Lung (tissue), 12 donors: Measurements from ENCODE around the gene PERP. TPM values are rescaled to one million over a fixed set of nuclear protein-coding genes. Genes with fewer than 3 reads are reported as not detected.

Experiments
- ATAC-seq: fragments of 200-7000 bp; cut with Tn5 transposase; one replicate; pipeline ENCODE4 v1.9.1; 2020; ENCODE audit warnings: moderate number of reproducible peaks; ENCODE audit not compliant: insufficient read depth, low FRiP score
- DNase-seq, 3 donors: peaks; one replicate each; pipeline ENCODE4 v3.0.0-alpha.2; 2013 to 2017
- H3K27ac ChIP-seq, 2 donors: one replicate each; pipeline ENCODE4 v1.5.1; 2013; ENCODE audit warnings: mild to moderate bottlenecking in 2 of 2, moderate library complexity in 2 of 2, control low read depth in 1 of 2, inconsistent platforms in 1 of 2, low read depth in 1 of 2, low read length in 1 of 2
- H3K27me3 ChIP-seq, 3 donors: one replicate each; pipeline ENCODE4 v1.5.1; 2013; ENCODE audit warnings: low read length in 2 of 3; ENCODE audit not compliant: control insufficient read depth in 3 of 3, insufficient read depth in 3 of 3
- H3K36me3 ChIP-seq, 4 donors: one replicate each; pipeline ENCODE4 v1.5.1; 2013; ENCODE audit warnings: low read length in 4 of 4, mild to moderate bottlenecking in 1 of 4, moderate library complexity in 1 of 4; ENCODE audit not compliant: control insufficient read depth in 4 of 4, insufficient read depth in 4 of 4
- H3K4me1 ChIP-seq, 5 donors: one replicate each; pipeline ENCODE4 v1.5.1; 2013; ENCODE audit warnings: low read length in 5 of 5, mild to moderate bottlenecking in 2 of 5, moderate library complexity in 1 of 5; ENCODE audit not compliant: control insufficient read depth in 5 of 5, insufficient read depth in 5 of 5
- H3K4me3 ChIP-seq: one replicate; pipeline ENCODE4 v1.5.1; 2013; ENCODE audit warnings: mild to moderate bottlenecking, control low read depth, moderate library complexity
- H3K9ac ChIP-seq, 2 donors: one replicate each; pipeline ENCODE4 v1.5.1; 2013; ENCODE audit warnings: low read length in 2 of 2, control low read depth in 1 of 2; ENCODE audit not compliant: insufficient read depth in 1 of 2
- H3K9me3 ChIP-seq, 4 donors: one replicate each; pipeline ENCODE4 v1.5.1; 2013; ENCODE audit warnings: low read length in 3 of 4, mild to moderate bottlenecking in 1 of 4, moderate library complexity in 1 of 4; ENCODE audit not compliant: control insufficient read depth in 4 of 4, insufficient read depth in 3 of 4
- CTCF ChIP-seq: IDR thresholded peaks from 2 replicates; pipeline ENCODE4 v1.5.1; 2012; ENCODE audit warnings: mild to moderate bottlenecking; ENCODE audit errors: control extremely low read depth, extremely low read depth
- WGBS, 2 donors: extraction: QIAGEN DNeasy Blood & Tissue Kit; methylation state at CpG; one replicate each; pipeline ENCODE4 v1.1.7; 2013; 5-methylcytosine and 5-hydroxymethylcytosine counted together
- polyA plus RNA-seq, 2 donors: library from polyadenylated mRNA; stranded (reverse); fragments of 200-250 nt; gene quantifications; one replicate each; pipeline ENCODE4 v1.2.1, GENCODE V29; 2013
- total RNA-seq, 2 donors: library from RNA; depleted of rRNA in 1 of 2; stranded (reverse); fragments of >200 nt in 1 of 2; gene quantifications; one replicate each; pipeline ENCODE4 v1.2.1, GENCODE V29; 2014 to 2021
- donor health status: control.
- donor health status: control.
- donor health status: Bipolar disorder and iron deficiency.
- donor health status: healthy.
- donor health status: DM: yes; HTN: yes; CAD: no.

Gene PERP
- total and polyA plus RNA-seq, 4 donors, result 22.4 to 32.6 (median 27.5) TPM

GRCh38 chr6:138088326-138088762, 18.9 kb downstream of the PERP start:
- H3K4me1 ChIP-seq, result no peaks in the 10 kb centered on the region
- no peaks in the 10 kb centered on the region for H3K9me3 ChIP-seq
- H3K9ac ChIP-seq, result no peak overlapping the region
- no peak for ATAC-seq
- TF ChIP-seq CTCF, result no peak
- peaks cover 0 to 3% (median 0%) of the 10 kb centered on the region in 3 donors for H3K27me3 ChIP-seq
- WGBS, 2 donors, result 26 to 49% methylated on average over 4 of the region's 4 CpGs
- H3K36me3 ChIP-seq, result peaks cover 0 to 1% (median 0%) of the 10 kb centered on the region in 4 donors
- no peak for DNase-seq
- H3K4me3 ChIP-seq, result no peak overlapping the region
- peak overlapping the region in 1 of 2 donors; percentile 18 for H3K27ac ChIP-seq

GRCh38 chr6:138087593-138088325, 19.5 kb downstream of the PERP start:
- 84 to 91% methylated on average over 5 of the region's 5 CpGs for WGBS, 2 donors
- no peak for TF ChIP-seq CTCF
- DNase-seq, result no peak
- Histone ChIP-seq H3K27me3 (peaks cover 0 to 3% (median 0%) of the 10 kb centered on the region in 3 donors), H3K9me3 (no peaks in the 10 kb centered on the region), H3K27ac (no peak overlapping the region), H3K36me3 (peaks cover 0 to 1% (median 0%) of the 10 kb centered on the region in 4 donors), H3K4me1 (no peaks in the 10 kb centered on the region), H3K9ac (no peak overlapping the region), H3K4me3 (no peak overlapping the region)
- ATAC-seq, result peak; percentile 13

GRCh38 chr6:138086573-138087196, 20.5 kb downstream of the PERP start:
- Histone ChIP-seq H3K4me1 (no peaks in the 10 kb centered on the region), H3K27ac (no peak overlapping the region), H3K9ac (no peak overlapping the region), H3K36me3 (peaks cover 0 to 1% (median 0%) of the 10 kb centered on the region in 4 donors), H3K4me3 (no peak overlapping the region), H3K27me3 (no peaks in the 10 kb centered on the region), H3K9me3 (no peaks in the 10 kb centered on the region)
- 72 to 86% methylated on average over 5 of the region's 5 CpGs for WGBS, 2 donors
- no peak for ATAC-seq
- no peak for TF ChIP-seq CTCF
- DNase-seq, result no peak
